ENCODE measurements around the gene SLC35F1.

GRCh38 chr6:118299457-118299856 is 392.4 kb downstream of the SLC35F1 start:
- TF ChIP-seq RFX5 (IDR thresholded peaks at IDR 0.05) (no peak), CTCF (IDR thresholded peaks at IDR 0.05) (no peak)
